Activated CD4-positive, alpha-beta memory T cell treated with anti-CD3 and anti-CD28 coated beads, Interleukin-2, amount 10 ng/mL, durations not matched to agents 7 days and 5 days (primary cell): Measurements from ENCODE around the gene FSTL5. TPM values are rescaled to one million over a fixed set of nuclear protein-coding genes. Genes with fewer than 3 reads are reported as not detected.

Experiments used
- CTCF ChIA-PET: fragments of 350-600 bp; sonication (Branson Sonifier 250); formaldehyde crosslinking; loops from one replicate; lab custom pipeline; 2021; ENCODE audit warnings: antibody characterized with exemption, inconsistent platforms; lab: Charles Lee
- POLR2A ChIA-PET: fragments of 350-600 bp; sonication (Branson Sonifier 250); formaldehyde crosslinking; loops from one replicate; lab custom pipeline; 2021; ENCODE audit warnings: antibody characterized with exemption; lab: Charles Lee
- DNase-seq: peaks from one replicate; pipeline ENCODE4 v3.0.0-alpha.2; 2020
- H3K27ac Mint-ChIP-seq: one replicate; pipeline ENCODE4 v1.8.0; 2021; ENCODE audit warnings: mild to moderate bottlenecking, mixed read lengths
- H3K27me3 Mint-ChIP-seq: one replicate; pipeline ENCODE4 v1.8.0; 2021; ENCODE audit warnings: mixed read lengths
- H3K36me3 Mint-ChIP-seq: one replicate; pipeline ENCODE4 v1.8.0; 2021; ENCODE audit warnings: low read depth, mixed read lengths
- H3K4me1 Mint-ChIP-seq: one replicate; pipeline ENCODE4 v1.8.0; 2021; ENCODE audit warnings: mixed read lengths
- H3K4me3 Mint-ChIP-seq: one replicate; pipeline ENCODE4 v1.8.0; 2021; ENCODE audit warnings: mild to moderate bottlenecking, mixed read lengths
- H3K9me3 Mint-ChIP-seq: one replicate; pipeline ENCODE4 v1.8.0; 2021; ENCODE audit warnings: mixed read lengths
- total RNA-seq, 2 experiments: library from RNA; stranded (reverse); gene quantifications; one replicate each; pipeline ENCODE4 v1.2.3, GENCODE V29; 2021

FSTL5 gene
- total RNA-seq, 2 experiments from 2014 or later: not detected

DNA sequence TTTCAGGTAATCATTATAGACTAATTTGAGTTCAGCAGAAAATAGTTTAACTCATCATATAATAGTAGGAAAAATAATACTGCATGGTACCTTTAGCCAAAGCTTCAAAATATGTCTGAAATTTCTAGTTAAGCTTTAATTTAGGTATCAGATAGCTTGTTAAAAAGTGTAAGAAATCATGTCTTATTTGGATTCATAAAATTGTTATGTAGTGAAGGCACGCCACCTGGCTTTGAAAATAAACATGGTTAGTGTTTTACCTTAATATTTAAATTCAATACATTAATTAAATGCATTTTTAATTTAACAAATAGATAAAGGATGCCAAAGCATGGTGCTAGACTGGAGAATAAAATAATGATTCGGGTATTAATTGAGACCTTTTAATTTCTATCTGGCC, 211.4 kb downstream of the FSTL5 start:
- POLR2A ChIA-PET: no interaction called here
- Mint-ChIP-seq H3K4me3 (no peak overlapping the region), H3K27me3 (no peaks in the 10 kb centered on the region), H3K9me3 (no peaks in the 10 kb centered on the region), H3K4me1 (no peaks in the 10 kb centered on the region), H3K27ac (no peak overlapping the region), H3K36me3 (no peaks in the 10 kb centered on the region)
- no peak for DNase-seq
- CTCF ChIA-PET: no interaction called here

DNA sequence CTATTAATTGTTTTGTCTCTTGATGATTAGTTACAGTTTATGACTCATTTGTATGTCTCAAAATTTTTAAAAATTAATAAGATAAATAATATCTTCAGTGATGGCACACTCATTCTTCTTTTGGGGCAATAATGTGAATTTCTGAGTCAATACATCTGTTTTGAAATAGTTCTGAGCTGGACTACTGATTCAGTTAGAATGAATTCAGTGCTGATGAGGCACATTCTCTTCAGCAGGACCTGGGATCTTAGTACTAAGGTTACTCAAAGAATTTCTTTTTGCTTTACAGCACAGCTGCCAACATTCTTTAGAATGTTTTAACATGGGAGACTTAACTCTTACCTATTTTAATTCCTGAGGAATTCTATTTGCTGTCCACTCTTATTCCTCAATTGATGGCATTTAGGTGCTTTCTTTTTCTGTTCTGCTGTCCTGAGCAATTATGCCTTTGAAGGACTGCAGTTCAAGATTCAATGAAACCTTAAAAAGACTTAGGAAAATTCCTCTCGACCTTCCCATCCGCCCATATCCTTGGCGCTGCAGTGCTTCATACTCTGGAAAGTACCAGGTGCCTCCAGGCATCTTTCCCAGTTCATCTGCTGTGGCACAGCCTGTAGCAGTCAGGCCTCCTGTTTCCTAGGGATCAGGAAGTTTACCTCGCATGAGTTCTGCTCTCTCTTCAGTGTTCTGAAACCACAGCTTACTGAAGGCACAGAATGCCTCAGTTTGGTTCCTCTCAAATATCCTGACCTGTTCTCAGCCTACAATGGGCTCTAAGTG, 213.7 kb downstream of the FSTL5 start:
- no peak overlapping the region for H3K4me3 Mint-ChIP-seq
- H3K36me3 Mint-ChIP-seq: no peaks in the 10 kb centered on the region
- no peaks in the 10 kb centered on the region for H3K9me3 Mint-ChIP-seq
- H3K4me1 Mint-ChIP-seq: no peaks in the 10 kb centered on the region
- no peak overlapping the region for H3K27ac Mint-ChIP-seq
- H3K27me3 Mint-ChIP-seq: no peaks in the 10 kb centered on the region
- no peak for DNase-seq
- POLR2A ChIA-PET: no interaction called here
- CTCF ChIA-PET: no interaction called here

DNA sequence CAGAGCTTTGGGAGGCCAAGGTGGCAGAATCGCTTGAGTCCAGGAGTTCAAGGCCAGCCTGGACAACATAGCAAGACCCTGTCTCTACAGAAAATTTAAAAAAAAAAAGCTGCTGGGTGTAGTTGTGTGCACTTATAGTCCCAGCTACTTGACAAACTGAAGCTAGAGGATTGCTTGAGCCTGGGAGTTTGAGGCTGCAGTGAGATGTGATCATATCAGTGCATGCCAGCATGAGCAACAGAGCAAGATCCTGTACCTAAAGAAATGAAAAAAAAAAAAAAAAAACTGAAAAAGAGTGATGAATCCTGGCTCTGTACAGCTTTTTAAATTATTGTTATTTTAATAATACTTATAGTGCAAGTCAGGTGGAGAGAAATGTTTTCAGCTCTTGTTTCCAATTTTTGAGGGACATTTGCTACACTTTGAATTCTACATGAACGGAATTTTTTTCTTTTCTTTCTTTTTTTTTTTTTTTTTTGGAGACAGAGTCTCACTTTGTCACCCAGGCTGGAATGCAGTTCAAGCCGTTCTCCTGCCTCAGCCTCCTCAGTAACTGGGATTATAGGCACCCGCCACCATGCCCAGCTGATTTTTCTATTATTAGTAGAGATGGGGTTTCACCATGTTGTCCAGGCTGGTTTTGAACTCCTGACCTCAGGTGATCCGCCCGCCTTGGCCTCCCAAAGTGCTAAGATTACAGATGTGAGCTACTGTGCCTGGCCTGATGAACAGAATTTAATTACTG, 215.6 kb downstream of the FSTL5 start:
- H3K27me3 Mint-ChIP-seq: no peaks in the 10 kb centered on the region
- DNase-seq: no peak
- CTCF ChIA-PET: no interaction called here
- no peak overlapping the region for H3K4me3 Mint-ChIP-seq
- no peaks in the 10 kb centered on the region for H3K4me1 Mint-ChIP-seq
- no peaks in the 10 kb centered on the region for H3K9me3 Mint-ChIP-seq
- no peaks in the 10 kb centered on the region for H3K36me3 Mint-ChIP-seq
- POLR2A ChIA-PET: no interaction called here
- no peak overlapping the region for H3K27ac Mint-ChIP-seq

DNA sequence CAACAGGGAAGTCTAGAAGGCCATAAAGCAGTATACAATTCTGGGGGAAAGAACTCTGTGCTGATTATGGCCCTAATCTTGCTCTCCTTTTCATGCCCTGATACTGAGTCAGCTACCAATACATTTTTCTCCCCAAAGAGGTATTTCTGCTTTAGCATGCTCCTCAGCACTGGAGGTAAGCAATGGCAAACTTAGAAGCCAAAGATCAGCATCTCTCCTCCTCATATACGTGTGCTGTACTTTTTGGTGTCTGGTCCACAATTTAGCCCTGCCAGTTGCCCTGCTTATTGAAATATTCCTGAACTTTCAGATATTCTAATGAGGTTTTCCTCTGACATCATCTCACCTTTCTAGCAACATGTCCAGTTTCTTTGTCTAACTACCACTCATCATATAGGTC, 226.2 kb downstream of the FSTL5 start:
- no peaks in the 10 kb centered on the region for H3K36me3 Mint-ChIP-seq
- no peak overlapping the region for H3K27ac Mint-ChIP-seq
- ChIA-PET CTCF (no interaction called here), POLR2A (no interaction called here)
- H3K4me1 Mint-ChIP-seq: no peaks in the 10 kb centered on the region
- DNase-seq: no peak
- H3K4me3 Mint-ChIP-seq: no peak overlapping the region
- H3K27me3 Mint-ChIP-seq: no peaks in the 10 kb centered on the region
- peaks cover 5% of the 10 kb centered on the region for H3K9me3 Mint-ChIP-seq

DNA sequence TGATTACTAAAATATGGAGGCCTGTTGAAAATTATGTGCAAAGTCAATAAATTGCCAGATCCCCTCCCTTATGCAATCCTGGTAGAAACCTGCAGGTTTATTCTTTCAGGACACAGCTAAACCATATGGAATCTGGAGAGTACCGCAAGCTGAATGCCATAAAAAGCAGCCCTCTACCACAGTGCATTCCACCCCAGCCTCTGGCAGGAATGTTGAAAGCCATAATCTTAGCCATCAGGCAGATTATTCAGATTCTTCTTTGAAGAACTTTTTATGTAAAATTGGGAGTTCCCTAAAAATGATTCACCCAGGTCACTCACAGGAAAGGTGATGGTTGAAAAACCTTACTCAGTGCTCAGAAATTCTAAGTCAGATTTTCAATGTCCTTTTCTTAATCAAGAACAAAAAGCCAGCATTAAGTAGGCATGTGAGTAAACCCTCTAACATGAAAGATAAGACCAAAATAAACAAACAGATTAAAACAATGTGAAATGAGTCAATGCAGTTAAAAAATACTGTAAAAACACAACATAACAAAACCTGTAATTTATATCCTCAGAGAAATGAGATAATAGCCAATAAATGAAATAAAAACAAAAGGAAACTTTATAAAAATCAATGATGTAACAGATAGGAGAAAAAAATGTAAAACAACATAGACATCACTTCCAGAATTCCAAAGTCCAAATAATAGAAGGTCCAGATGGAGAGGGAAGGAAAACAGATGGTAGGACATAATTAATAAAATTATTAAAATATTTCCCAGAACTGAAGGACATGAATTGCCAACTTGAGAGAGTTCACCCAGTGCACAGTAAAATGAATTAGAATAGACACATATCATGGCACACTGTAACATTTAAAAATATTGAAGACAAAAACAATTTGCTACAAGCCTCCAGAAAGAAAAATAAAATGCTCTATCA, 226.9 kb downstream of the FSTL5 start:
- Mint-ChIP-seq H3K36me3 (no peaks in the 10 kb centered on the region), H3K4me1 (no peaks in the 10 kb centered on the region), H3K9me3 (peaks cover 3% of the 10 kb centered on the region), H3K4me3 (no peak overlapping the region), H3K27ac (no peak overlapping the region), H3K27me3 (no peaks in the 10 kb centered on the region)
- no peak for DNase-seq
- ChIA-PET POLR2A (no interaction called here), CTCF (no interaction called here)

DNA sequence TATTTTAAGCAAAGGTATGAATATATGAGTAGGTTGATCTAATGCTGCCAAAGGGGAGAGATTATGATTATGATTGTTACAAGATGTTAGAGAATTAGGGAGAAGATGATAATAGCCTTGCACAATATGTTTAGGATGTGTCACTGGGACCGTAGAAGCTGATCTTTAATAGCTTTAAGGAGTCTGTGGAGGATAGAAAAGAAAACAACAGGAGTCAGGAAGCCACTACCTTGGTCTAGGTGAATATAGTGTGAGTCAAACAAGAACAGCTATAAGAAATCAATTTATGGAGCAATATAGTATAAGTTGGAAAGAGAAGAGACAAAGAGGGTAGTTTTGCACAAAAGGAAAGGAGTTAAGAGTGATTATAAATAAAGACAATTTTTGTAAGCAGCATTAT, 232.7 kb downstream of the FSTL5 start:
- DNase-seq: no peak
- H3K4me3 Mint-ChIP-seq: no peak overlapping the region
- no peaks in the 10 kb centered on the region for H3K9me3 Mint-ChIP-seq

DNA sequence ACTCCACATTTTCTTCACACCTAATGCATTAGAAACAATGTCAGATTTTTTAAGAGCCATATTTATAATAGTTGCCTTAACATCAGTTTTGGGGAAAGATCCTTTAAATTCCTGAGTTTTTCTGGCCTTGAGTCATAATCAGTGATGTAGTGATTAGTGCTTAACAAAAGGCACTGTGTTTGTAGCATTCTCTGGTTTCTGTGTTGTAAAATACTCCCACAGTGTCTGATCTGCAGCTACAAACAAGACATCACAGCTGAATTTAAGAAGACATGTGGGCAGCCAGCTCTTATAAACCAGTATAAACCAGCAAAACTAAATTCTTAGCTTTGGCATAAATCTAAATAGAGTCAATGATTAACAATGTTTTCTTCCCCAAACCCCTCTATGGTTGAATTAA, 233.8 kb downstream of the FSTL5 start:
- POLR2A ChIA-PET: no interaction called here
- no peaks in the 10 kb centered on the region for H3K27me3 Mint-ChIP-seq
- CTCF ChIA-PET: no interaction called here

More for the DNA sequence above, 232.7 kb downstream of the FSTL5 start:
- H3K27ac Mint-ChIP-seq: no peak overlapping the region
- POLR2A ChIA-PET: no interaction called here
- H3K27me3 Mint-ChIP-seq: no peaks in the 10 kb centered on the region
- CTCF ChIA-PET: no interaction called here
- H3K36me3 Mint-ChIP-seq: no peaks in the 10 kb centered on the region
- H3K4me1 Mint-ChIP-seq: no peaks in the 10 kb centered on the region

DNA sequence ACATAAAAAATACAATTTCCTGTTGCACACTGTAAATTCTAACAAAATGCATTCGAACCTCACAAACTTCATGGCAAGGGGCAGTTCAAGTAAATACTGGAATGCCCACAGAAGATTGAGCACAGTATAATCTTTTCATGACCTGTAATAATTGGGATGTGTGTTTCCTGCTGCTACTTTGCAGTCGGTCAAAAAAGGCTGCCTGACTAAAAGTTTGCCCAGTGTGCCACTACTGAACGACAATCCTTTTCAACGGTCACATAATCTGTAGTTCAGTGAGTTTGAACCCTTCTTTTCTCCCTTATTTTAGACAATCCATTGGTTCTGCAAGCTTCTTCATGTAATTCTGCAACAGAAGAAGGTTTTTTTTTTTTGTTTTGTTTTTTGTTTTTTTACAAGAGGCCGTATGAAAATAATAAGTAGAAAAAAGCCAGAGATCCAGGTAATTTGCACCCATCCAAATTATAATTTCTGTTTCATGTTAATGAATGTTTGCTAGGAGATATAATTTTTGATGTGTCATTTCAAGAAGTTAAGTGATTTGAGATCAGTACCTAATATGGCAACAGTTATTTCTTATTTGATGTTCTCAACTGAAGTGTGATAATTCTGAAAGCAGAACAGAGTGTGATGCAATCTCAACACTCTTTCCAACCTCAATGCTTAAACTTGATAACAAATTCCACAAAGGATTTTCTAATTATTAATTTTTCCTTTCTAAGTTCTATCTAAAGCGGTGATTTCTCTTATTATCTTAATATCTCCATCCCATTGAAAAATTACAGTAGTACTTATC, 237.6 kb downstream of the FSTL5 start:
- no peak overlapping the region for H3K4me3 Mint-ChIP-seq
- H3K4me1 Mint-ChIP-seq: no peaks in the 10 kb centered on the region
- no peak for DNase-seq
- H3K36me3 Mint-ChIP-seq: no peaks in the 10 kb centered on the region
- H3K27ac Mint-ChIP-seq: no peak overlapping the region
- H3K27me3 Mint-ChIP-seq: no peaks in the 10 kb centered on the region
- no peaks in the 10 kb centered on the region for H3K9me3 Mint-ChIP-seq
- CTCF ChIA-PET: no interaction called here
- POLR2A ChIA-PET: no interaction called here

More for the DNA sequence above, 233.8 kb downstream of the FSTL5 start:
- no peak for DNase-seq
- Mint-ChIP-seq H3K27ac (no peak overlapping the region), H3K36me3 (no peaks in the 10 kb centered on the region), H3K4me1 (no peaks in the 10 kb centered on the region), H3K4me3 (no peak overlapping the region), H3K9me3 (no peaks in the 10 kb centered on the region)

DNA sequence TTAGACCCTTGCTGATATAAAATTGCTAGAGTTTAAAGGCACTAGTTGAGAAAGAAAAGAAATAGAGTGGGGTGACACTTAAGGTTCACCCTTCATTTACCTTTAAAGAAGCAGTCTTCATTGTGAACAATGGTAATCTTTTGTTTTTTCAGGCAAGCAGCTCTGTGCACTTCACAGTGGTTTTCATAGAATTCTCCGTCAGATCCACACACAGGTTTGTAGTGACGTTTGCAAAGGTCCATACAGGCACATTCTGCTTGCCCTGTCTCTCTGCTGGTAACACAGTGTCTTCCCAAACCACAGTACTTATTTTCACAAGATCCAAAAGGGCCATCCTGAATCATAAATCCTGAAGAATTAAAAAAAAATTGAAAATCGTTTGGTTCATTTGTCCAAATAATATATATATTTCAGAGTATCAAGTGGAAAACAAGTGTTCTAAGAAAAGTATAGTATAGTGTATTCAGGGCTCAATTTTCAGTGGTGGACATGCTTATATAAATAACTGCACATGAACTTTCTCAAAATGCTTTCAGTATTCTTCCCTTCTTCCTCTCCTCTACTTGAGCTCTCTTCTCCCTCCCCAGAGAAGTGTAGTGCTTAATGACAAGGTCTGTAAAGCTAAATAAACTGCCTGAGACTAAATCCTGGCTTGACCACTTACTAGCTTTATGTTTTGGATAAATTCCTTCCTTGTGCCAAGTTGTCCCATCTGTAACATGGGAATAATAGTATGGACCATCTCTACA, 243.3 kb downstream of the FSTL5 start:
- ChIA-PET CTCF (no interaction called here), POLR2A (no interaction called here)
- no peaks in the 10 kb centered on the region for H3K36me3 Mint-ChIP-seq

DNA sequence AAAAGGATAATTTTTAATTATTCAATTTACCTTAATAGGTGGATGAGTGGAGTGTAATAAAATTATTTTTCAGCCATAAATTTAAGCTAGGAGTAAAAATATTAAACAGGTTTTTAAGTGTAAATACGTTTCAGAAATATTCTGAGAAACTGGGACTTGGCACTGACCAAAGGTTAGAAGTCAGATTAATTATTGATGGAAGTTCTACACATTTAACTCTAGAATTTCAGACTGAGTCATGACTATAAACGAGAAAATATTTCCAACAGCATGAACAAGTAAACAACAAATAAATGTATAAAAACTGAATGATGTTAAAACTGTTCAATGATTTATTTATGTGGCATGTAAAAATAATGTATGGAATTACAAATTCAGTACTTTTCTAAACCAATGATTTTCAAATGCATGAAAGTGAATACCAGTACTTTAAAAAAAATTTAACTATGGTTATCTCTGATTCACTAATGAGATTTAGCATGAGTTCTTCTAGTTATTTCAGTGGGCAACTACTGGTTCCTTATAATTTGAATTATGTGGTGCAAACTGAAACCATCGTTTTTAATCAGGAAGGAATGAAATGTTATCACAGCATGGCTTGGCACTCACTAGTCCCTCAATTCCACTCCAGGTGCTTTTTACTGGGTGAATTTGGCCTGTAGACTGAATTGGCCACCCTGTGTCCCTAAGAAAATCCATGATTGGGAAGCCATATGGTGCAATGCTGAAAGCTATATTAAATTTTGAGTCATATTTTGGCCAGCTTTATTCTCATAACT, 244.2 kb downstream of the FSTL5 start:
- H3K4me3 Mint-ChIP-seq: no peak overlapping the region
- no peaks in the 10 kb centered on the region for H3K36me3 Mint-ChIP-seq
- no peaks in the 10 kb centered on the region for H3K27me3 Mint-ChIP-seq
- no peaks in the 10 kb centered on the region for H3K4me1 Mint-ChIP-seq
- ChIA-PET POLR2A (no interaction called here), CTCF (no interaction called here)
- no peak for DNase-seq
- no peak overlapping the region for H3K27ac Mint-ChIP-seq
- no peaks in the 10 kb centered on the region for H3K9me3 Mint-ChIP-seq

More for the DNA sequence above, 243.3 kb downstream of the FSTL5 start:
- no peak overlapping the region for H3K4me3 Mint-ChIP-seq
- H3K27me3 Mint-ChIP-seq: no peaks in the 10 kb centered on the region
- no peaks in the 10 kb centered on the region for H3K4me1 Mint-ChIP-seq
- DNase-seq: no peak
- no peaks in the 10 kb centered on the region for H3K9me3 Mint-ChIP-seq
- no peak overlapping the region for H3K27ac Mint-ChIP-seq

DNA sequence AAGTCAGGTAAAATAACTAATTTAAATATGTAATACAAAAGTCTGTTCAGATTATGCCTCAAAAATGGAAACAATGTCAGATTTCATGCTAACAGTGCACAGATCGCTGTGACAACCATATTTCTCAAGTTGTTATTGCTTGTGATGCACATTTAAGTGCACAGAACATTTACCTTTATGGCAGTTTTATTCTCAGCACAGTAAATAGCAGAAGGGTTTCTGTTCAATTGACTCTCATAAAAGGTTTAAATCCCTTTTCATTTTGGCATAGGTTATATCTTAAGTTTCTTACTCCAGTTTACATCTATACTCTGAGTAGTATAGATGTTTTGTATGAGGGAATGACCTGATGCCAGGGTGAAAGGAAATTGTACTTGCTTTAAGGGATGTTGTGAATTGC, 247.8 kb downstream of the FSTL5 start:
- H3K36me3 Mint-ChIP-seq: no peaks in the 10 kb centered on the region
- H3K4me3 Mint-ChIP-seq: no peak overlapping the region
- H3K27ac Mint-ChIP-seq: no peak overlapping the region
- no peaks in the 10 kb centered on the region for H3K27me3 Mint-ChIP-seq
- CTCF ChIA-PET: no interaction called here
- POLR2A ChIA-PET: no interaction called here
- no peak for DNase-seq
- no peaks in the 10 kb centered on the region for H3K4me1 Mint-ChIP-seq
- H3K9me3 Mint-ChIP-seq: peaks cover 2% of the 10 kb centered on the region
